Measurements from ENCODE around the gene UBL4A.

The UBL4A gene

GRCh38 chrX:154530286-154530685, 43.9 kb upstream of the UBL4A start:
- TF ChIP-seq CTCF (IDR thresholded peaks at IDR 0.05; ENCODE audit: low read depth, low read length), result no peak
- Histone ChIP-seq H3K27me3 (no peaks in the 10 kb centered on the region), H3K36me3 (peaks cover 29% of the 10 kb centered on the region), H3K4me3 (ENCODE audit: low read depth, low read length) (no peak overlapping the region), H3K4me1 (no peaks in the 10 kb centered on the region; the same call in 1 of the 2 replicates), H3K9me3 (no peaks in the 10 kb centered on the region)
- no peak for DNase-seq

GRCh38 chrX:154529206-154529612, 42.8 kb upstream of the UBL4A start:
- H3K4me1 ChIP-seq, result no peaks in the 10 kb centered on the region; the same call in 1 of the 2 replicates
- no peaks in the 10 kb centered on the region for H3K9me3 ChIP-seq
- H3K27me3 ChIP-seq, result no peaks in the 10 kb centered on the region
- H3K4me3 ChIP-seq (ENCODE audit: low read depth, low read length), result no peak overlapping the region
- H3K36me3 ChIP-seq, result peaks cover 20% of the 10 kb centered on the region
- no peak for TF ChIP-seq CTCF (IDR thresholded peaks at IDR 0.05; ENCODE audit: low read depth, low read length)
- no peak for DNase-seq

- H3K4me3 ChIP-seq (ENCODE audit: low read depth, low read length), result peak overlapping the region; percentile 41
- peak; percentile 77 for DNase-seq
- no peaks in the 10 kb centered on the region; the same call in 1 of the 2 replicates for H3K4me1 ChIP-seq
Measured at GRCh38 chrX:154526901-154527675, 40.7 kb upstream of the UBL4A start.

GRCh38 chrX:154525606-154526490, 39.4 kb upstream of the UBL4A start:
- DNase-seq, result no peak
- Histone ChIP-seq H3K4me3 (ENCODE audit: low read depth, low read length) (no peak overlapping the region), H3K4me1 (no peaks in the 10 kb centered on the region; the same call in 1 of the 2 replicates), H3K9me3 (no peaks in the 10 kb centered on the region), H3K27me3 (no peaks in the 10 kb centered on the region), H3K36me3 (no peaks in the 10 kb centered on the region)
- TF ChIP-seq CTCF (IDR thresholded peaks at IDR 0.05; ENCODE audit: low read depth, low read length), result no peak

More at GRCh38 chrX:154526901-154527675, 40.7 kb upstream of the UBL4A start:
- Histone ChIP-seq H3K36me3 (no peaks in the 10 kb centered on the region), H3K9me3 (no peaks in the 10 kb centered on the region), H3K27me3 (no peaks in the 10 kb centered on the region)
- peak; percentile 63 for TF ChIP-seq CTCF (IDR thresholded peaks at IDR 0.05; ENCODE audit: low read depth, low read length)

- no peaks in the 10 kb centered on the region for H3K4me1 ChIP-seq
- H3K36me3 ChIP-seq, result no peaks in the 10 kb centered on the region
- DNase-seq, result no peak
- H3K9me3 ChIP-seq, result no peaks in the 10 kb centered on the region
- H3K27me3 ChIP-seq, result no peaks in the 10 kb centered on the region
- no peak for TF ChIP-seq CTCF (IDR thresholded peaks at IDR 0.05; ENCODE audit: low read depth, low read length)
- no peak overlapping the region for H3K4me3 ChIP-seq (ENCODE audit: low read depth, low read length)
Measured at GRCh38 chrX:154519389-154519788, 33.0 kb upstream of the UBL4A start.

Measured in BE2C (cell line).